A673 (cell line): Measurements from ENCODE around the gene ZSCAN16.
"Not testable (repeated sequence)": the region's sequence is repeated elsewhere in the genome, so short reads cannot be mapped to it uniquely, and the experiment has no call there.

Source experiments
- EZH2 ChIP-seq: fragments of 200-600 bp; sonication (generic); IDR thresholded peaks from 2 replicates; pipeline ENCODE4 v1.6.1; 2017; ENCODE audit warnings: borderline replicate concordance, low read depth, mild to moderate bottlenecking, mixed read lengths, antibody characterized with exemption, low read length; ENCODE audit not compliant: poor library complexity, severe bottlenecking
- TF ChIP-seq, protein P1 (sequence below): fragments of 300-800, 200-600 bp; sonication (generic); conservative IDR thresholded peaks from 2 replicates; pipeline ENCODE4 v1.5.1; 2017; ENCODE audit warnings: low read depth, mild to moderate bottlenecking, antibody characterized with exemption, low read length, moderate library complexity, mixed read lengths

- TF ChIP-seq, protein P1, sequence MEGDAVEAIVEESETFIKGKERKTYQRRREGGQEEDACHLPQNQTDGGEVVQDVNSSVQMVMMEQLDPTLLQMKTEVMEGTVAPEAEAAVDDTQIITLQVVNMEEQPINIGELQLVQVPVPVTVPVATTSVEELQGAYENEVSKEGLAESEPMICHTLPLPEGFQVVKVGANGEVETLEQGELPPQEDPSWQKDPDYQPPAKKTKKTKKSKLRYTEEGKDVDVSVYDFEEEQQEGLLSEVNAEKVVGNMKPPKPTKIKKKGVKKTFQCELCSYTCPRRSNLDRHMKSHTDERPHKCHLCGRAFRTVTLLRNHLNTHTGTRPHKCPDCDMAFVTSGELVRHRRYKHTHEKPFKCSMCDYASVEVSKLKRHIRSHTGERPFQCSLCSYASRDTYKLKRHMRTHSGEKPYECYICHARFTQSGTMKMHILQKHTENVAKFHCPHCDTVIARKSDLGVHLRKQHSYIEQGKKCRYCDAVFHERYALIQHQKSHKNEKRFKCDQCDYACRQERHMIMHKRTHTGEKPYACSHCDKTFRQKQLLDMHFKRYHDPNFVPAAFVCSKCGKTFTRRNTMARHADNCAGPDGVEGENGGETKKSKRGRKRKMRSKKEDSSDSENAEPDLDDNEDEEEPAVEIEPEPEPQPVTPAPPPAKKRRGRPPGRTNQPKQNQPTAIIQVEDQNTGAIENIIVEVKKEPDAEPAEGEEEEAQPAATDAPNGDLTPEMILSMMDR = not testable (repeated sequence)
- not testable (repeated sequence) for TF ChIP-seq EZH2
Observed at GRCh38 chr6:28080381-28080630, 44.1 kb upstream of the ZSCAN16 start, which contains the start of gene ZNF165.
